A673 (cell line): Measurements from ENCODE around the gene MAP3K7.

ENCODE experiments used
- EZH2 ChIP-seq: fragments of 200-600 bp; sonication (generic); IDR thresholded peaks from 2 replicates; pipeline ENCODE4 v1.6.1; 2017; ENCODE audit warnings: borderline replicate concordance, low read depth, mild to moderate bottlenecking, mixed read lengths, antibody characterized with exemption, low read length; ENCODE audit not compliant: poor library complexity, severe bottlenecking
- TF ChIP-seq, protein P1 (sequence below): fragments of 300-800, 200-600 bp; sonication (generic); conservative IDR thresholded peaks from 2 replicates; pipeline ENCODE4 v1.5.1; 2017; ENCODE audit warnings: low read depth, mild to moderate bottlenecking, antibody characterized with exemption, low read length, moderate library complexity, mixed read lengths

DNA sequence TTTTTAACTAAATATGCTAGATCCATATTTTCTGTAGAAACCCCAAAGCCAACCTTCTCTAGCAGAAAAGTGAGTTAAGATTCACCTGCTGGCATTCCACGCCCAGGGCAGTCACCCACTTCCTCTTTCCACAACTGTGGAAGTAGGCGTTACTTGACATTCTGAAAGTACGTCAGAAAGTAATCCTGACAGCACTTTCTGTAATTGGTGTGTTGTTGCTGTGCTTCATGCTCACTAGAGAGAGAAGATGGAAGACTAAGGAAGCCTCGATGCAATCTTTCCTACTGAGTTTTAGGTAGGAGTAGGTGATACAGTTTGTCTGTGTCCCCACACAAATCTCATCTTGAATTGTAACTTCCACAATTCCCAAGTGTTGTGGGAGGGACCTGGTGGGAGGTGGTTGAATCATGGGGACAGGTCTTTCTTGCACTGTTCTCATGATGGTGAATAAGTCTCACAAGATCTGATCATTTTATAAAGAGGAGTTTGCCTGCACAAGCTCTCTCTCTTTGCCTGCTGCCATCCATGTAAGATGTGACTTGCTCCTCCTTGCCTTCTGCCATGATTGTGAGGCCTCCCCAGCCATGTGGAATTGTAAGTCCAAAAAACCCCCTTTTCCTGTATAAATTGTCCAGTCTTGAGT is 101.1 kb downstream of the MAP3K7 start:
- TF ChIP-seq, protein P1, sequence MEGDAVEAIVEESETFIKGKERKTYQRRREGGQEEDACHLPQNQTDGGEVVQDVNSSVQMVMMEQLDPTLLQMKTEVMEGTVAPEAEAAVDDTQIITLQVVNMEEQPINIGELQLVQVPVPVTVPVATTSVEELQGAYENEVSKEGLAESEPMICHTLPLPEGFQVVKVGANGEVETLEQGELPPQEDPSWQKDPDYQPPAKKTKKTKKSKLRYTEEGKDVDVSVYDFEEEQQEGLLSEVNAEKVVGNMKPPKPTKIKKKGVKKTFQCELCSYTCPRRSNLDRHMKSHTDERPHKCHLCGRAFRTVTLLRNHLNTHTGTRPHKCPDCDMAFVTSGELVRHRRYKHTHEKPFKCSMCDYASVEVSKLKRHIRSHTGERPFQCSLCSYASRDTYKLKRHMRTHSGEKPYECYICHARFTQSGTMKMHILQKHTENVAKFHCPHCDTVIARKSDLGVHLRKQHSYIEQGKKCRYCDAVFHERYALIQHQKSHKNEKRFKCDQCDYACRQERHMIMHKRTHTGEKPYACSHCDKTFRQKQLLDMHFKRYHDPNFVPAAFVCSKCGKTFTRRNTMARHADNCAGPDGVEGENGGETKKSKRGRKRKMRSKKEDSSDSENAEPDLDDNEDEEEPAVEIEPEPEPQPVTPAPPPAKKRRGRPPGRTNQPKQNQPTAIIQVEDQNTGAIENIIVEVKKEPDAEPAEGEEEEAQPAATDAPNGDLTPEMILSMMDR, result no peak
- TF ChIP-seq EZH2, result no peak
